WERI-Rb-1 (cell line): ENCODE data around the gene TMEM63A.

Source experiments
- DNase-seq: peaks from one replicate; pipeline ENCODE4 v3.0.0-alpha.2; 2020
- H3K27ac ChIP-seq: fragments of 250-450 bp; sonication (Bioruptor Pico); 2 replicates; pipeline ENCODE4 v1.5.1; 2020; ENCODE audit warnings: mild to moderate bottlenecking, moderate library complexity
- H3K27me3 ChIP-seq: fragments of 250-450 bp; sonication (Bioruptor Pico); 2 replicates; pipeline ENCODE4 v1.5.1; 2021; ENCODE audit warnings: mild to moderate bottlenecking, low read depth, moderate library complexity; ENCODE audit not compliant: insufficient read depth, severe bottlenecking
- H3K36me3 ChIP-seq: fragments of 250-450 bp; sonication (Bioruptor Pico); 2 replicates; pipeline ENCODE4 v1.5.1; 2020; ENCODE audit warnings: mild to moderate bottlenecking, moderate library complexity
- H3K4me3 ChIP-seq: 2 replicates; pipeline ENCODE4 v1.5.1; 2011; ENCODE audit warnings: low read depth, mild to moderate bottlenecking, control low read depth, low read length
- H3K9me3 ChIP-seq: fragments of 250-450 bp; sonication (Bioruptor Pico); 2 replicates; pipeline ENCODE4 v1.5.1; 2021; ENCODE audit warnings: mild to moderate bottlenecking, moderate library complexity; ENCODE audit not compliant: severe bottlenecking
- TF ChIP-seq, protein P1 (sequence below): IDR thresholded peaks from 2 replicates; pipeline ENCODE4 v1.5.1; 2011; ENCODE audit warnings: low read depth, mild to moderate bottlenecking, control low read depth, inconsistent platforms, low read length

TMEM63A gene

DNA sequence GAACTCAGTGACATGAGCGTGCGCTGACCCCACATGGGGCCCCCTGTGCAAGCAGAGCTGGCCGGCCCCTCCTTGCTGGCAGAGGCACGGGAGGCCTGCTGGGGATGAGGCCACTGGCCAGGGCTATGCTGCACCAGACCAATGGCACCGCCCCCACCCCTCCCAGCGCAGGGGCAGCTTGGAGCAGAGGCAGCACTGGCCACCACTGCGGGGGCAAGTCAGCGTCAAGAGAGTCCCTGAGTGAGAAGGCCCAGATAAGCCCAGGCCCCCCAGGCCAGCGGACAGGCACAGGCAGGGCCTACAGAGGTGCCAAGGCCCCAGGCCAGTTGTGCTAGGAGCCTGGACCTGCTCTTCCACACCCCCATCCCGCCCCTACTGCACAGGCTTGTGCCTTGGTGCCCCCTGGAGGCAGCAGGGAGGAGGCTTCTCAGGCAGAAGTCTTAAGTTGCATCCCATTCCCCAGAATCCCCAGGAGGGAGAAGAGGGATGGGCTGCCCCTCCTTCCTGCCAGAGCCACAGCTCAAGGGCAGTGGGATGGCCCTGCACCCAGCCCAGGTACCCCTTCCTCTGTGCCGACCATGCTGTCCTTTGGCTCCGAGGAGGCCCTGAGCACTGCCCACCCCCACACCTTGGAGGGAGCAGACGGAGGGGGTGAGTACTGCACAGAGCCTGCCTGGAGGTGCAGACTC is 36.5 kb downstream of the TMEM63A start:
- no peaks in the 10 kb centered on the region for H3K9me3 ChIP-seq

DNA sequence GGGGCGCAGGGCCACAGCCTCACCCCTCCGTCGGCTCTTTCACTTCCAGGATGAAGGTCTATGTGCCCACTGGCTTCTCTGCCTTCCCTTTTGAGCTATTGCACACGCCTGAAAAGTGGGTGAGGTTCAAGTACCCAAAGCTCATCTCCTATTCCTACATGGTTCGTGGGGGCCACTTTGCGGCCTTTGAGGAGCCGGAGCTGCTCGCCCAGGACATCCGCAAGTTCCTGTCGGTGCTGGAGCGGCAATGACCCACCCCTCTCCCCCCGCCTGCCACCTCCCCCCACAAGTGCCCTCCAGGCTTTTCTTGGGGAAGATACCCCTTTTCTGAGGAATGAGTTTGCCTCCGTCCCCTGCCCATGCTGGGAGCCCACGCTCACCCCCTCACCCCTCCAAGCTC is 37.1 kb downstream of the TMEM63A start:
- H3K9me3 ChIP-seq, result no peaks in the 10 kb centered on the region
- TF ChIP-seq, protein P1, sequence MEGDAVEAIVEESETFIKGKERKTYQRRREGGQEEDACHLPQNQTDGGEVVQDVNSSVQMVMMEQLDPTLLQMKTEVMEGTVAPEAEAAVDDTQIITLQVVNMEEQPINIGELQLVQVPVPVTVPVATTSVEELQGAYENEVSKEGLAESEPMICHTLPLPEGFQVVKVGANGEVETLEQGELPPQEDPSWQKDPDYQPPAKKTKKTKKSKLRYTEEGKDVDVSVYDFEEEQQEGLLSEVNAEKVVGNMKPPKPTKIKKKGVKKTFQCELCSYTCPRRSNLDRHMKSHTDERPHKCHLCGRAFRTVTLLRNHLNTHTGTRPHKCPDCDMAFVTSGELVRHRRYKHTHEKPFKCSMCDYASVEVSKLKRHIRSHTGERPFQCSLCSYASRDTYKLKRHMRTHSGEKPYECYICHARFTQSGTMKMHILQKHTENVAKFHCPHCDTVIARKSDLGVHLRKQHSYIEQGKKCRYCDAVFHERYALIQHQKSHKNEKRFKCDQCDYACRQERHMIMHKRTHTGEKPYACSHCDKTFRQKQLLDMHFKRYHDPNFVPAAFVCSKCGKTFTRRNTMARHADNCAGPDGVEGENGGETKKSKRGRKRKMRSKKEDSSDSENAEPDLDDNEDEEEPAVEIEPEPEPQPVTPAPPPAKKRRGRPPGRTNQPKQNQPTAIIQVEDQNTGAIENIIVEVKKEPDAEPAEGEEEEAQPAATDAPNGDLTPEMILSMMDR, result no peak
- no peak overlapping the region for H3K4me3 ChIP-seq
- no peaks in the 10 kb centered on the region for H3K27me3 ChIP-seq
- H3K27ac ChIP-seq, result no peak overlapping the region
- no peak for DNase-seq
- H3K36me3 ChIP-seq, result no peaks in the 10 kb centered on the region

More for the DNA sequence above, 36.5 kb downstream of the TMEM63A start:
- no peak overlapping the region for H3K4me3 ChIP-seq
- H3K27ac ChIP-seq, result no peak overlapping the region
- H3K36me3 ChIP-seq, result no peaks in the 10 kb centered on the region
- no peaks in the 10 kb centered on the region for H3K27me3 ChIP-seq
- TF ChIP-seq, protein P1, result peak; percentile 78
- peak; percentile 77 for DNase-seq

DNA sequence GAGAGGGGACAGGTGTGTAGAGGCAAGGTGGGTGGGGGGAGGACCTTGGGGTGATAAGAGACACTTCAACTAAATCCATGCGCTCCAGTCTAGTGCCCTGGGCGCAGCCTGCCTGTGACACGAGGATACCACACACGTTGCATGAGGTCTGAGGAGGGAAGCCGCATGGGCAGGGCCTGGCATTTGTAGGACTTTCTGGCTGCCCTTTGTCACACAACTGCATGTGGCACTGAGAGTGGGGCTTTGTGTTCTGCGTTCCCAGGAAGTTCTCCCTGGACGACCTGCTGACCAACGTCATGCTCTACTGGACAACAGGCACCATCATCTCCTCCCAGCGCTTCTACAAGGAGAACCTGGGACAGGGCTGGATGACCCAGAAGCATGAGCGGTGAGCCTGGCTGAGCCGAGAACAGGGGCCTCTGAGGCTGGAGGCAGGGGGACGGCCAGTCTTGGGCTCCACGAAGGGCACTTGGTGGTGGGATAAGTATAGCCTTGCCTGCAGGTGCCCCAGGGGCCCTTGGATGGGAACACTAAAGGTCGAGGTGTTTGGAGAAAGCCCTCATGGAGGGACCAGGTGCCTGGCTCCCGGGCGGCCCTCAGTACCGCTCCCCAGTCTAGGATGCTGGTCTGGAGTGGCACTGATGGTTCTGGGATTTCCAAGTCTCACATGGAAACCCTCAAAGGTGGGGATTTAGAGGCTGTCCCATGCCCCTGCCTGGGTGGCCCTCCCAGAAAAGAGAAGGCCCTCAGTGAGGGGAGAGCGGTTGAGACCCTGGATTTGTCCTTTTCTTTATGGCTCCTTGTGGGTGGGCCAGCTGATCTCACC is 37.7 kb downstream of the TMEM63A start:
- DNase-seq, result no peak
- no peak overlapping the region for H3K27ac ChIP-seq
- H3K27me3 ChIP-seq, result no peaks in the 10 kb centered on the region
- no peak overlapping the region for H3K4me3 ChIP-seq
- TF ChIP-seq, protein P1, result no peak
- H3K9me3 ChIP-seq, result no peaks in the 10 kb centered on the region
- H3K36me3 ChIP-seq, result no peaks in the 10 kb centered on the region

DNA sequence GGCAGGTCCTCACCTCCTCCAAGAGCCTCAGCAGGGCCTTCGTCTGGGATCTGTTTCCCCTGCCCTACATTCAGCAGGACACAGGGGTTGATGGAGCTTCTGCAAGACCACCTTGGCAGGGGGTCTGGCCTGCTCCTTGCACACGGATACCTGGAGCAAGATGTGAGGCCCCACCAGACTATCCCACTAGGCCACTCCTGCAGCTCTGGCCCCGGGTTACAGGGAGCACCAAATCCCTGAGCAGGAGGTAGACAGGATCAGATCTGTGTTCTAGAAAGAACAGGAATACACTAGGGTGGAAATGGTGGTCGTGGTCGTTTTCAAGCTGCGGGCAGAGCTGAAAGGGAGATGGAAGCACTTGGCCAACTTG is 38.8 kb downstream of the TMEM63A start:
- Histone ChIP-seq H3K36me3 (no peaks in the 10 kb centered on the region), H3K4me3 (no peak overlapping the region), H3K9me3 (no peaks in the 10 kb centered on the region), H3K27me3 (no peaks in the 10 kb centered on the region), H3K27ac (no peak overlapping the region)
- TF ChIP-seq, protein P1, result no peak
- no peak for DNase-seq

DNA sequence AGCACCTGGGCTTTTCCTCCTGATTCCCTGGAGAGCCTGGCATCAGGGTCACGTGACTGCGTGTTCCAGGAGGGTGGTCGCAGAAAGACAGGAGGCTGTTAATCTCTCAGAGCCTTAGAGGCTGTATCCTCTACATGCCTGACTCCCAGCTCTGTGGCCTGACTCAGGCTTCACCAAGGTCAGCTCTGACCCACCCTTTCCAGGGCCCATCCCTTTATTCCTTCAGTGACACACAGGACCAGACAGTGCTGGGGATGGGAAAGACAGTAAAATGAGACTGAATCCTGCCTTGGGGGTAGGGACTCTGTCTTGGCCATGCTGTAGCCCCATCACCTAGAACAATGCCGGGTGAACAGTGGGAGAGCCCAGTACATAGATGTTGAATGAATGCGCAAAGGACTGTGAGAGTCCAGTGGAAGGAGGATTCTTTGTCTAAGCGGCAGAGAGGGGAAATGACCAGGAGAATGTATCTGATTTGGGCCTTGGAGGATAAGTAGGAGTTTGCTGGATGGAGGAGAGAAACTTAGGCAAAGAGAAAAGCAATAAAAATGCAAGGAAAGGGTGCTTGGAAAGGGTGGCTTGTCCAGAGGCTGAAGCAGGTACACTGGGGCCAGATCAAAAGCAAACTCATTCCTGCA is 39.3 kb downstream of the TMEM63A start:
- no peak for DNase-seq
- TF ChIP-seq, protein P1, result no peak
- no peak overlapping the region for H3K4me3 ChIP-seq
- H3K36me3 ChIP-seq, result no peaks in the 10 kb centered on the region
- no peak overlapping the region for H3K27ac ChIP-seq
- H3K27me3 ChIP-seq, result no peaks in the 10 kb centered on the region
- no peaks in the 10 kb centered on the region for H3K9me3 ChIP-seq
